Mucosa of stomach (tissue), 1 donor: ENCODE results near the gene PKD1L1.

Experiments used
- H3K27me3 ChIP-seq: one replicate; pipeline ENCODE4 v1.7.0; 2013; ENCODE audit warnings: mild to moderate bottlenecking, low read length; ENCODE audit not compliant: control insufficient read depth, insufficient read depth
- H3K36me3 ChIP-seq: one replicate; pipeline ENCODE4 v1.7.0; 2013; ENCODE audit warnings: low read length; ENCODE audit not compliant: control insufficient read depth, insufficient read depth
- H3K4me1 ChIP-seq: one replicate; pipeline ENCODE4 v1.7.0; 2013; ENCODE audit warnings: mild to moderate bottlenecking, low read length; ENCODE audit not compliant: control insufficient read depth, insufficient read depth
- H3K4me3 ChIP-seq: one replicate; pipeline ENCODE4 v1.7.0; 2013; ENCODE audit warnings: low read length
- H3K9ac ChIP-seq: one replicate; pipeline ENCODE4 v1.7.0; 2013; ENCODE audit warnings: mild to moderate bottlenecking, low read length, moderate library complexity
- H3K9me3 ChIP-seq: one replicate; pipeline ENCODE4 v1.7.0; 2013; ENCODE audit warnings: mild to moderate bottlenecking, low read length, moderate library complexity; ENCODE audit not compliant: control insufficient read depth
- donor health status: Pancreatic carcinoma.

The PKD1L1 gene

DNA sequence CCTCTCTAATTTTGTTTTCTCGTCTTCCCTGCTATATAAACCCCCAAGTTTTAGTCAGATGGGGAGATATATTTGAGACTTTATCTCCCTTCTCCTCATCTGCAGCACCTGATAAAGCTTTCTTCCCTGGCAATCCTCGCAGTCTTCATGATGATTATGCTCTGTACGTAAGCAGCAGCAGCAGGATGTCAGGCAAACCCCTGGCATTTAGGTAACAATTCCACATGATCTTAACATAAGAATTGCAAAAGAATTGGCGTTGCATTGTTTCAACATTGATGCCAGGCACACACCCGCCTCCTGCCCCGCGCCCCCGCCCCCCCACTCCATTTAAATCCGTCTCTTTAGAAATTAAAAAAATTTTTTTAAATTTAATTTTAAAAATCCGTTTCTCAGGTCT lies 6.1 kb downstream of the PKD1L1 start:
- H3K27me3 ChIP-seq = no peaks in the 10 kb centered on the region
- peaks cover 18% of the 10 kb centered on the region for H3K4me1 ChIP-seq
- no peak overlapping the region for H3K4me3 ChIP-seq
- no peaks in the 10 kb centered on the region for H3K36me3 ChIP-seq
- no peak overlapping the region for H3K9ac ChIP-seq
- H3K9me3 ChIP-seq = no peaks in the 10 kb centered on the region

DNA sequence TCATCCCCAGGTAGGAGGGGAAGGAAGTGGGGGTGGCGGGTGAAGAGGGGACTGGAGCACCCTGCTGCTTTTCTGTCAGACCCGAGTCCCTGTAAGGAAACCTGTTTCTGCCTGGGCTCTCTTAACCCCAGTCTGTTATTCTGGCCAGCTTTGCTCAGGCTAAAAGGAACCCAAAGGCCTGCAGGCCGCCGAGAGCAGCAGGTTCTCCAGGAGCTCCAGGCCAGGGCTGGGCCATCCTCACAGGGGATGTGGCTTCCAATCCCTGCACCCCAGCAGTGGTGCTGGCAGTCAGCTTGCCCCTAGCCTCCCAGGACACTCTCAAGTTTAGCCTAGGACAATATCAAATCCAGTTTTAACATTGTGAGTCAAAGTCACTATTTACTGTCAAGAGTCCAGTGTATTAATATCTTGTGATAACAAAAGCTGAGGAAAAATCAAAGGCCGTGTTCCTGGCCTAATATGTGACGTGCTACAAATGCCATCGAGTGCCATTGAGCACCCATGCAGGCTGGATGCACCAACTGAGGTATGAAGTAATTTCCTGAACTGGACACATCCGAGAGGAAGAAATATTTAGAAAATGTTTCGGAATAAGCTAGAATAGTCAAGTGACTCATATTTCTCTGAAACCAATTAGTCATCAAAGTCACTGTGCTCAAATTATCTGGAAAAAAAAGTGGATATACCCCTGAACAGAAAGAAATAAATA lies 7.0 kb downstream of the PKD1L1 start:
- Histone ChIP-seq H3K27me3 (no peaks in the 10 kb centered on the region), H3K36me3 (no peaks in the 10 kb centered on the region), H3K4me1 (peaks cover 18% of the 10 kb centered on the region), H3K9ac (peak overlapping the region; percentile 13), H3K4me3 (no peak overlapping the region), H3K9me3 (no peaks in the 10 kb centered on the region)

GRCh38 chr7:47940088-47941013 lies 7.9 kb downstream of the PKD1L1 start:
- H3K9ac ChIP-seq = peak overlapping the region; percentile 4
- H3K4me3 ChIP-seq = no peak overlapping the region
- no peaks in the 10 kb centered on the region for H3K27me3 ChIP-seq
- no peaks in the 10 kb centered on the region for H3K36me3 ChIP-seq
- no peaks in the 10 kb centered on the region for H3K9me3 ChIP-seq
- peaks cover 18% of the 10 kb centered on the region for H3K4me1 ChIP-seq

- no peaks in the 10 kb centered on the region for H3K27me3 ChIP-seq
- no peak overlapping the region for H3K9ac ChIP-seq
- no peak overlapping the region for H3K4me3 ChIP-seq
- no peaks in the 10 kb centered on the region for H3K9me3 ChIP-seq
- H3K36me3 ChIP-seq = no peaks in the 10 kb centered on the region
- peaks cover 18% of the 10 kb centered on the region for H3K4me1 ChIP-seq
These were observed 8.7 kb downstream of the PKD1L1 start for GRCh38 chr7:47939425-47940036.

GRCh38 chr7:47938574-47939165 lies 9.6 kb downstream of the PKD1L1 start:
- no peak overlapping the region for H3K4me3 ChIP-seq
- no peaks in the 10 kb centered on the region for H3K27me3 ChIP-seq
- H3K9ac ChIP-seq = no peak overlapping the region
- H3K9me3 ChIP-seq = no peaks in the 10 kb centered on the region
- H3K36me3 ChIP-seq = no peaks in the 10 kb centered on the region
- H3K4me1 ChIP-seq = peaks cover 18% of the 10 kb centered on the region

GRCh38 chr7:47937711-47938573 lies 10.3 kb downstream of the PKD1L1 start:
- peaks cover 18% of the 10 kb centered on the region for H3K4me1 ChIP-seq
- no peak overlapping the region for H3K9ac ChIP-seq
- H3K36me3 ChIP-seq = no peaks in the 10 kb centered on the region
- H3K4me3 ChIP-seq = no peak overlapping the region
- H3K27me3 ChIP-seq = no peaks in the 10 kb centered on the region
- no peaks in the 10 kb centered on the region for H3K9me3 ChIP-seq

DNA sequence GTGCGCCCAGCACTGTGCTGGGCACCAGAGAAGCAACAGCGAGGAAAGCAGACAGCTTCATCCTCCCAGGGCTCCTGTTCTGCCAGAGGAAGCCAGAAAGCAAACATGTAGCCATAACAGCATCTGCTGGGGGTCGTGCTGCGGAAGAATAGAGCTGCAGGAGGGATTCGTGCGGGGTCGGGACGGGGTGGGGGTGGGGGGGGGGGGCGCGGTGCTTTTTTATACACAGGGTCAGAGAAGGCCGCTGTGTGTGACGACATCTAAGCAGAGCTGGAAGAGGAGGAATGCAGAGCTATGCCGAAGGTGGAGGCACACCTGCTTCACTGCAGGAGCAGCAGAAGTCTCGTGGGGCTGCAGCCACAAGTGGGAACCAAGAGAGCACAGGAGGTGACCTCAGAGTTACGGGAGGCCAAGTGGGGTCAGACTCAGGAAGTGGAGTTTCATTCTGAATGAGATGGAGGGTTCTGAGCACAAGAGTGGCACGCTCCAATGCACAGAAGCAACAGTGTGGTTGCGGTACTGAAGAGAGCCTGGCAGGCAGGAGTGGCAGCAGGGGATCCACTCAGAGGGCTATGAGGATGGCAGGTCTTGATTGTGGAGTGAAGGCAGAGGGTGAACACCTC lies 11.1 kb downstream of the PKD1L1 start:
- H3K27me3 ChIP-seq = no peaks in the 10 kb centered on the region
- H3K4me3 ChIP-seq = no peak overlapping the region
- H3K4me1 ChIP-seq = peaks cover 18% of the 10 kb centered on the region
- no peaks in the 10 kb centered on the region for H3K36me3 ChIP-seq
- no peaks in the 10 kb centered on the region for H3K9me3 ChIP-seq
- no peak overlapping the region for H3K9ac ChIP-seq

- Histone ChIP-seq H3K27me3 (no peaks in the 10 kb centered on the region), H3K4me3 (no peak overlapping the region), H3K36me3 (no peaks in the 10 kb centered on the region), H3K4me1 (peaks cover 16% of the 10 kb centered on the region), H3K9me3 (no peaks in the 10 kb centered on the region), H3K9ac (no peak overlapping the region)
These were observed 11.9 kb downstream of the PKD1L1 start for GRCh38 chr7:47936323-47936722.

GRCh38 chr7:47935336-47935735 lies 12.9 kb downstream of the PKD1L1 start:
- Histone ChIP-seq H3K4me1 (peaks cover 6% of the 10 kb centered on the region), H3K9me3 (no peaks in the 10 kb centered on the region), H3K27me3 (no peaks in the 10 kb centered on the region), H3K9ac (no peak overlapping the region), H3K36me3 (no peaks in the 10 kb centered on the region), H3K4me3 (no peak overlapping the region)

DNA sequence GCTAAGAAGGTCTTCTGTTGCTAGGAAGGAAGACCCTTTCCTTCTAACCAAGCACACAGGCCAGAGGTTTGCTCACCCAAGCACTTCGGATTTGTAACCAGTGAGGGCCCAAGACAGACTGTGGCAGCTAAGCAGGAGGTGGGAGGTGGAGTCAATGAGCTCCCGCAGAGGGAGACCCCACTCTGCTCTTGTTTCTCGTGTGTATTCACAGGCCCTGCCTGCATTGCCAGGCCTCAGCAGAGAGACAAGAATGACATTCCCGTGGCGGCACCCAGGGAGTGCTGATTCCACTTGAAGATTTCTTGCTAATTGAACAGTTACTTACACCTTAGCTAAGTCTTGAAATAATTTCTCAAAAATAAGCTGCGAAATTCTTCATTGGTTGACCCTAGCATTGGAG lies 13.4 kb downstream of the PKD1L1 start:
- Histone ChIP-seq H3K36me3 (no peaks in the 10 kb centered on the region), H3K4me3 (no peak overlapping the region), H3K27me3 (no peaks in the 10 kb centered on the region), H3K9ac (no peak overlapping the region), H3K9me3 (no peaks in the 10 kb centered on the region), H3K4me1 (peaks cover 1% of the 10 kb centered on the region)

GRCh38 chr7:47933215-47933614 lies 15.1 kb downstream of the PKD1L1 start:
- Histone ChIP-seq H3K27me3 (no peaks in the 10 kb centered on the region), H3K9me3 (no peaks in the 10 kb centered on the region), H3K36me3 (no peaks in the 10 kb centered on the region), H3K4me1 (no peaks in the 10 kb centered on the region), H3K4me3 (no peak overlapping the region), H3K9ac (no peak overlapping the region)
